H9 (cell line): ENCODE data around the gene SLC7A9. TPM values are rescaled to one million over a fixed set of nuclear protein-coding genes. Genes with fewer than 3 reads are reported as not detected.

Experiments
- DNase-seq: peaks from one replicate; pipeline ENCODE4 v3.0.0-alpha.2; 2017
- H2AFZ ChIP-seq: one replicate; pipeline ENCODE4 v1.6.1; 2013; ENCODE audit warnings: mild to moderate bottlenecking, low read length, control low read depth, moderate library complexity
- H2AK5ac ChIP-seq: 2 replicates; pipeline ENCODE4 v1.6.1; 2013; ENCODE audit warnings: low read length, control low read depth, mixed read lengths; ENCODE audit not compliant: insufficient read length
- H2BK120ac ChIP-seq: one replicate; pipeline ENCODE4 v1.6.1; 2013; ENCODE audit warnings: low read depth, mild to moderate bottlenecking, low read length, control low read depth, inconsistent platforms; ENCODE audit not compliant: poor library complexity, severe bottlenecking
- H2BK12ac ChIP-seq: 2 replicates; pipeline ENCODE4 v1.6.1; 2013; ENCODE audit warnings: low read length, control low read depth, mixed read lengths, low read depth; ENCODE audit not compliant: insufficient read length
- H2BK15ac ChIP-seq: 2 replicates; pipeline ENCODE4 v1.6.1; 2013; ENCODE audit warnings: low read depth, low read length, control low read depth
- H2BK20ac ChIP-seq: one replicate; pipeline ENCODE4 v1.6.1; 2013; ENCODE audit warnings: low read depth, mild to moderate bottlenecking, low read length, control low read depth, inconsistent platforms; ENCODE audit not compliant: poor library complexity, severe bottlenecking
- H2BK5ac ChIP-seq: 2 replicates; pipeline ENCODE4 v1.6.1; 2013; ENCODE audit warnings: low read length, control low read depth, mixed read lengths; ENCODE audit not compliant: insufficient read length
- H3K14ac ChIP-seq: 2 replicates; pipeline ENCODE4 v1.6.1; 2013; ENCODE audit warnings: low read length, control low read depth; ENCODE audit not compliant: insufficient read depth
- H3K18ac ChIP-seq: 2 replicates; pipeline ENCODE4 v1.6.1; 2013; ENCODE audit warnings: low read depth, mild to moderate bottlenecking, mixed read lengths, low read length, control low read depth; ENCODE audit not compliant: insufficient read length
- H3K23ac ChIP-seq: 2 replicates; pipeline ENCODE4 v1.6.1; 2013; ENCODE audit warnings: low read length, control low read depth, mixed read lengths, low read depth; ENCODE audit not compliant: insufficient read length
- H3K23me2 ChIP-seq: 2 replicates; pipeline ENCODE4 v1.6.1; 2013; ENCODE audit warnings: low read depth, mild to moderate bottlenecking, mixed read lengths, low read length, control low read depth; ENCODE audit not compliant: insufficient read length, poor library complexity, severe bottlenecking
- H3K27ac ChIP-seq: 2 replicates; pipeline ENCODE4 v1.5.1; 2013; ENCODE audit warnings: low read length, control low read depth, mixed read lengths, low read depth; ENCODE audit not compliant: insufficient read length
- H3K27me3 ChIP-seq: 2 replicates; pipeline ENCODE4 v1.6.1; 2013; ENCODE audit warnings: low read length, control low read depth, inconsistent platforms; ENCODE audit not compliant: insufficient read depth
- H3K4ac ChIP-seq: 2 replicates; pipeline ENCODE4 v1.6.1; 2013; ENCODE audit warnings: low read depth, mild to moderate bottlenecking, control low read depth, inconsistent platforms, low read length, moderate library complexity
- H3K4me1 ChIP-seq: 2 replicates; pipeline ENCODE4 v1.6.1; 2013; ENCODE audit warnings: low read length, control low read depth, inconsistent platforms; ENCODE audit not compliant: insufficient read depth
- H3K4me2 ChIP-seq: 2 replicates; pipeline ENCODE4 v1.6.1; 2013; ENCODE audit warnings: low read length, control low read depth, mixed read lengths; ENCODE audit not compliant: insufficient read length, insufficient read depth
- H3K56ac ChIP-seq: 2 replicates; pipeline ENCODE4 v1.6.1; 2013; ENCODE audit warnings: low read depth, mild to moderate bottlenecking, mixed read lengths, low read length, control low read depth; ENCODE audit not compliant: insufficient read length
- H3K79me1 ChIP-seq: 2 replicates; pipeline ENCODE4 v1.6.1; 2013; ENCODE audit warnings: low read depth, mild to moderate bottlenecking, moderate library complexity, low read length, control low read depth, inconsistent platforms; ENCODE audit not compliant: insufficient read depth, poor library complexity, severe bottlenecking
- H3K79me2 ChIP-seq: 2 replicates; pipeline ENCODE4 v1.6.1; 2013; ENCODE audit warnings: low read length, control low read depth, inconsistent platforms; ENCODE audit not compliant: insufficient read depth
- H3K9ac ChIP-seq: 2 replicates; pipeline ENCODE4 v1.6.1; 2013; ENCODE audit warnings: low read length, control low read depth, mixed read lengths; ENCODE audit not compliant: insufficient read length; ENCODE audit errors: extremely low read depth
- H3K9me3 ChIP-seq: one replicate; pipeline ENCODE4 v1.6.1; 2013; ENCODE audit warnings: low read depth, low read length, inconsistent platforms; ENCODE audit not compliant: control insufficient read depth
- H3T11ph ChIP-seq: one replicate; pipeline ENCODE4 v1.6.1; 2013; ENCODE audit warnings: mild to moderate bottlenecking, low read length, control low read depth, inconsistent platforms
- H4K20me1 ChIP-seq: one replicate; pipeline ENCODE4 v1.6.1; 2013; ENCODE audit not compliant: control insufficient read depth, insufficient read length, insufficient read depth
- H4K5ac ChIP-seq: 2 replicates; pipeline ENCODE4 v1.6.1; 2013; ENCODE audit warnings: low read depth, mild to moderate bottlenecking, mixed read lengths, low read length, control low read depth; ENCODE audit not compliant: insufficient read length
- H4K8ac ChIP-seq: replicated peaks from 2 replicates; pipeline ENCODE4 v1.6.1; 2013; ENCODE audit warnings: low read length, control low read depth, mixed read lengths, low read depth; ENCODE audit not compliant: insufficient read length
- H4K91ac ChIP-seq: 2 replicates; pipeline ENCODE4 v1.6.1; 2013; ENCODE audit warnings: low read depth, mild to moderate bottlenecking, moderate library complexity, mixed read lengths, low read length, control low read depth; ENCODE audit not compliant: insufficient read length
- H3K27ac Mint-ChIP-seq, 3 experiments: 2 replicates in 2 of 3; 3 replicates in 1 of 3; pipeline ENCODE4 v1.8.0; 2020 to 2021; ENCODE audit warnings: mixed read lengths in 3 of 3, mild to moderate bottlenecking in 1 of 3, moderate library complexity in 1 of 3
- H3K27me3 Mint-ChIP-seq: 2 replicates; pipeline ENCODE4 v1.8.0; 2021; ENCODE audit warnings: low read depth, mild to moderate bottlenecking, moderate library complexity, mixed read lengths
- H3K36me3 Mint-ChIP-seq, 3 experiments: 2 replicates in 2 of 3; 3 replicates in 1 of 3; pipeline ENCODE4 v1.8.0; 2020 to 2021; ENCODE audit warnings: low read depth in 3 of 3, mixed read lengths in 3 of 3; ENCODE audit not compliant: insufficient read depth in 1 of 3
- H3K4me1 Mint-ChIP-seq, 2 experiments: 2 replicates each; pipeline ENCODE4 v1.8.0; 2020; ENCODE audit warnings: mixed read lengths in 2 of 2
- H3K4me3 Mint-ChIP-seq, 2 experiments: 2 replicates in 1 of 2; 3 replicates in 1 of 2; pipeline ENCODE4 v1.8.0; 2020 to 2021; ENCODE audit warnings: mild to moderate bottlenecking in 2 of 2, mixed read lengths in 2 of 2, moderate library complexity in 1 of 2
- H3K9me3 Mint-ChIP-seq, 2 experiments: 2 replicates in 1 of 2; 3 replicates in 1 of 2; pipeline ENCODE4 v1.8.0; 2020; ENCODE audit warnings: mild to moderate bottlenecking in 2 of 2, mixed read lengths in 2 of 2, moderate library complexity in 1 of 2
- WGBS: extraction: QIAGEN DNeasy Blood & Tissue Kit; methylation state at CpG from one replicate; pipeline ENCODE4 v1.1.7; 2013; ENCODE audit warnings: missing lambda C conversion rate, low lambda C conversion rate, mixed read lengths; ENCODE audit not compliant: insufficient read length; ENCODE audit errors: extremely low coverage; 5-methylcytosine and 5-hydroxymethylcytosine counted together
- total RNA-seq: library from RNA; stranded (reverse); gene quantifications from 2 replicates; pipeline ENCODE4 v1.2.1, GENCODE V29; 2021
- TF ChIP-seq, protein P1 (sequence below): fragments of 200-600 bp; sonication (generic); conservative IDR thresholded peaks from 3 replicates; pipeline ENCODE4 v1.8.0; 2021; ENCODE audit warnings: antibody characterized with exemption, mild to moderate bottlenecking

SLC7A9 gene
- total RNA-seq, 1 experiment from 2014 or later, result not detected

DNA sequence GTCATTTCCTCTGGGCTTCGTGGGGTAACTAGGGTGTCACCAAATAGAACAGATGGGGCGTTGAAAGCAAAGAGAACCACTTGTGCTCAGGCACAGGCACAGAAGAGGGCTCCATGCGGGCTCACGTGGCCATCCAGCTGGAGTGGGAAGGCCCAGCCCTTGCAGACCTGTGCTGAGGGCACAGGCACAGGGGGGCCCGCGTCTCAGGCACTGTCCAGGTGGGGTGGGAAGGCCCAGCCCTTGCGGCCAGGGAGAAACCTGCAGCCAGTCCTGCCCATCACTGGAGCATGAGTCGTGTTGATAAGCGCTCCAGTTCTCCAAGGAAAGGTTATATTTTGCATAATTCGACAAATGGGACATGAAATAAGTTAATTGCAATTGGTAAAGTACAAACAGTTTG lies 57.5 kb downstream of the SLC7A9 start:
- H3K18ac ChIP-seq, result no peak overlapping the region
- no CpG with 5 or more reads among the region's 10 CpGs for WGBS
- H3K4me1 ChIP-seq, result no peaks in the 10 kb centered on the region
- H2AFZ ChIP-seq, result no peak overlapping the region
- H4K8ac ChIP-seq, result no peak overlapping the region
- Mint-ChIP-seq H3K9me3 (no peaks in the 10 kb centered on the region), H3K36me3 (no peaks in the 10 kb centered on the region), H3K27ac (no peak overlapping the region), H3K27me3 (no peaks in the 10 kb centered on the region; the same call in none of the 2 replicates), H3K4me3 (no peak overlapping the region), H3K4me1 (peaks cover 18 to 30% of the 10 kb centered on the region in 2 experiments)
- H3K79me2 ChIP-seq, result no peaks in the 10 kb centered on the region
- H2BK5ac ChIP-seq, result no peak overlapping the region
- H3K23ac ChIP-seq, result no peak overlapping the region
- no peak overlapping the region for H3T11ph ChIP-seq
- no peak overlapping the region for H2AK5ac ChIP-seq
- no peak overlapping the region for H3K56ac ChIP-seq
- no peaks in the 10 kb centered on the region for H3K27me3 ChIP-seq
- no peaks in the 10 kb centered on the region for H3K9me3 ChIP-seq
- DNase-seq, result no peak
- no peak overlapping the region for H2BK120ac ChIP-seq
- no peak overlapping the region for H2BK20ac ChIP-seq
- H4K5ac ChIP-seq, result no peak overlapping the region
- no peak overlapping the region for H3K4ac ChIP-seq
- no peaks in the 10 kb centered on the region for H3K79me1 ChIP-seq
- H4K91ac ChIP-seq, result no peak overlapping the region
- H3K9ac ChIP-seq, result no peak overlapping the region
- TF ChIP-seq, protein P1, sequence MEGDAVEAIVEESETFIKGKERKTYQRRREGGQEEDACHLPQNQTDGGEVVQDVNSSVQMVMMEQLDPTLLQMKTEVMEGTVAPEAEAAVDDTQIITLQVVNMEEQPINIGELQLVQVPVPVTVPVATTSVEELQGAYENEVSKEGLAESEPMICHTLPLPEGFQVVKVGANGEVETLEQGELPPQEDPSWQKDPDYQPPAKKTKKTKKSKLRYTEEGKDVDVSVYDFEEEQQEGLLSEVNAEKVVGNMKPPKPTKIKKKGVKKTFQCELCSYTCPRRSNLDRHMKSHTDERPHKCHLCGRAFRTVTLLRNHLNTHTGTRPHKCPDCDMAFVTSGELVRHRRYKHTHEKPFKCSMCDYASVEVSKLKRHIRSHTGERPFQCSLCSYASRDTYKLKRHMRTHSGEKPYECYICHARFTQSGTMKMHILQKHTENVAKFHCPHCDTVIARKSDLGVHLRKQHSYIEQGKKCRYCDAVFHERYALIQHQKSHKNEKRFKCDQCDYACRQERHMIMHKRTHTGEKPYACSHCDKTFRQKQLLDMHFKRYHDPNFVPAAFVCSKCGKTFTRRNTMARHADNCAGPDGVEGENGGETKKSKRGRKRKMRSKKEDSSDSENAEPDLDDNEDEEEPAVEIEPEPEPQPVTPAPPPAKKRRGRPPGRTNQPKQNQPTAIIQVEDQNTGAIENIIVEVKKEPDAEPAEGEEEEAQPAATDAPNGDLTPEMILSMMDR, result no peak
- no peak overlapping the region for H3K27ac ChIP-seq
- H2BK15ac ChIP-seq, result no peak overlapping the region
- no peak overlapping the region; the same call in 1 of the 2 replicates for H3K14ac ChIP-seq
- H2BK12ac ChIP-seq, result no peak overlapping the region
- no peaks in the 10 kb centered on the region for H3K23me2 ChIP-seq
- no peaks in the 10 kb centered on the region for H4K20me1 ChIP-seq
- H3K4me2 ChIP-seq, result no peak overlapping the region
